ENCODE data around the gene TUSC2.
"Not testable (repeated sequence)": the region's sequence is repeated elsewhere in the genome, so short reads cannot be mapped to it uniquely, and the experiment has no call there.

The TUSC2 gene

GRCh38 chr3:50317300-50317699, 10.7 kb downstream of the TUSC2 start:
- no peak for DNase-seq (ENCODE audit: low spot score)

- no peak for DNase-seq (ENCODE audit: low spot score)
These were observed 11.3 kb downstream of the TUSC2 start for GRCh38 chr3:50316657-50317242.

GRCh38 chr3:50314816-50315215, 13.2 kb downstream of the TUSC2 start:
- no peak for DNase-seq (ENCODE audit: low spot score)

GRCh38 chr3:50314342-50314741, 13.7 kb downstream of the TUSC2 start:
- no peak for DNase-seq (ENCODE audit: low spot score)

GRCh38 chr3:50312041-50312440, 16.0 kb downstream of the TUSC2 start:
- DNase-seq (ENCODE audit: low spot score) = not testable (repeated sequence)

- no peak for DNase-seq (ENCODE audit: low spot score)
These were observed 23.4 kb downstream of the TUSC2 start for GRCh38 chr3:50304601-50305000.

GRCh38 chr3:50303013-50303815, 24.8 kb downstream of the TUSC2 start, which contains the start of gene HYAL1:
Gene HYAL1 (minus strand): TSS chr3:50303574. CDS start chr3:50302956, 618 bp downstream.
- DNase-seq (ENCODE audit: low spot score) = no peak

- no peak for DNase-seq (ENCODE audit: low spot score)
These were observed 25.7 kb downstream of the TUSC2 start for GRCh38 chr3:50302095-50303012.

- DNase-seq (ENCODE audit: low spot score) = no peak
These were observed 27.3 kb downstream of the TUSC2 start for GRCh38 chr3:50300681-50301254.

- no peak for DNase-seq (ENCODE audit: low spot score)
These were observed 27.9 kb downstream of the TUSC2 start for GRCh38 chr3:50299929-50300680.

GRCh38 chr3:50299638-50299928, 28.4 kb downstream of the TUSC2 start:
- no peak for DNase-seq (ENCODE audit: low spot score)

- DNase-seq (ENCODE audit: low spot score) = peak; percentile 98
These were observed 29.0 kb downstream of the TUSC2 start, which contains the start of the genes HYAL3 and NAA80 for GRCh38 chr3:50298836-50299637. Gene HYAL3 (minus strand): TSS chr3:50299405. CDS start chr3:50295602, 3,803 bp downstream. Gene NAA80 (minus strand): TSS chr3:50299405. CDS start chr3:50297463, 1,942 bp downstream.

GRCh38 chr3:50297896-50298725, 29.9 kb downstream of the TUSC2 start:
- DNase-seq (ENCODE audit: low spot score) = no peak

GRCh38 chr3:50297384-50297775, 30.6 kb downstream of the TUSC2 start:
- DNase-seq (ENCODE audit: low spot score) = no peak

GRCh38 chr3:50296721-50297383, 31.2 kb downstream of the TUSC2 start:
- no peak for DNase-seq (ENCODE audit: low spot score)

- no peak for DNase-seq (ENCODE audit: low spot score)
These were observed 32.2 kb downstream of the TUSC2 start for GRCh38 chr3:50295553-50296431.

GRCh38 chr3:50294492-50295403, 33.3 kb downstream of the TUSC2 start:
- DNase-seq (ENCODE audit: low spot score) = no peak

Measured in D341Med (cell line).